ENCODE data around the gene ZFYVE28.
"Not testable (repeated sequence)": the region's sequence is repeated elsewhere in the genome, so short reads cannot be mapped to it uniquely, and the experiment has no call there.

ZFYVE28 gene

DNA sequence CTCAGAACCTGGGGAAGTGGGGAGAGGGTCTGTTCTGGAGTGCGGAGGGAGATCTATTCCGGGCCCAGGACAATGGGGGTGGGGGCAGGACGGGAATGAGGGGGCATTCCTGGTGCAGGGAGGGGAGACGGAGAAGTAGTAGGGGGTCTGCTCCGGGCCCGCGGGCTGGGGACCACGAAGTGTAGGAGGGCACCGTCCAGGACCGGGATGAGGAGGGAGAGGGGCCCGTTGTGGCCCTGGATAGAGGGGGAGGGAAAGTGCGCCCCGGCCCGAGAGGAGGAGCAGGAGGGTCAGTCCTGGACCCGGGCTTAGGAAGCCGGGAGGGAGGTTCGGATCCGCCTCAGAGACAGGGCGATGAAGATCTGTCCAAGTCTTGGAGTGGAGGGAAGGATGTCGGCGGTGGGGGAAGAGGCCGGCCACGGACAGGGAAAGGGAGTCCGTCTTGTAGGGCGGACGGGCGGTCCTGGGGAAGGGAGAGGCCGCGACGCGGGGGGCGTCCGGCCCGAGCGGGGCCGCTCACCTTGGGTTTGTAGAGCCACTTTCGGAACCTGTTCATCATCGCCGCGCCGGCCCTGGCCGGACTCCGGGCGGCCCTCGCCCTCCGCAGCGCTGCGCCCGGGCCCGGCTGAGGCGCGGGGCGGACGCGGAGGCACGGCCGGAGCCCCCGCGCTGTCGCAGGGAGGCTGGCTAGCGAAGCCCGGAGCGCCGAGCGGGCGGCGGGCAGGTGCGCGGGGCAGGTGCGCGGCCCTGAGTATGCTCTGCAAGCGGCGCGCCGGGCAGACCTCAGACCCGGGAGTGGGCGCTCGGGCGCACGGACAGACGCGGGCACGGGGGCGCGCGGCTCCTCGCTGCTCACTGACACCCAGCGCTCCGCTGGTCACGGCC, at the start of gene ZFYVE28:
Gene ZFYVE28, minus strand, starts transcription at position 881 of the 885 bp plus-strand sequence. Its CDS starts 322 bp downstream, at position 559.
- no peak for DNase-seq (ENCODE audit: low read depth in 2 of 2, low spot score in 1 of 2)

DNA sequence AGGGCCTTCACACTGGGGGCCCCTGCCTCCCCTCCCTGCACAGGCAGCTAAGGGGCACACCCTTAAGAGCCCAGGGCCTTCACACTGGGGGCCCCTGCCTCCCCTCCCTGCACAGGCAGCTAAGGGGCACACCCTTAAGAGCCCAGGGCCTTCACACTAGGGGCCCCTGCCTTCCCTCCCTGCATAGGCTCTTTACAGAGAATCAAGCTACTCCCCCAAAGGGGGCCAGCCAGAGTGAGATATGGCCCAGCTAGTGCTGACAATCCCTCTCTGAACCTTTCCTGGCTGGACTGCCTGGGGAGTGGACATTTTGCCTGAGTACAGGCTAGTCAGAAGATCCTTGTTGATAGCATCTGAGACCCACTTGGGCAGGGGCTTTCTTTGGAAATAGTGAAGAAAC, 47.1 kb upstream of the ZFYVE28 start:
- DNase-seq (ENCODE audit: low read depth in 2 of 2, low spot score in 1 of 2) = not testable (repeated sequence)

DNA sequence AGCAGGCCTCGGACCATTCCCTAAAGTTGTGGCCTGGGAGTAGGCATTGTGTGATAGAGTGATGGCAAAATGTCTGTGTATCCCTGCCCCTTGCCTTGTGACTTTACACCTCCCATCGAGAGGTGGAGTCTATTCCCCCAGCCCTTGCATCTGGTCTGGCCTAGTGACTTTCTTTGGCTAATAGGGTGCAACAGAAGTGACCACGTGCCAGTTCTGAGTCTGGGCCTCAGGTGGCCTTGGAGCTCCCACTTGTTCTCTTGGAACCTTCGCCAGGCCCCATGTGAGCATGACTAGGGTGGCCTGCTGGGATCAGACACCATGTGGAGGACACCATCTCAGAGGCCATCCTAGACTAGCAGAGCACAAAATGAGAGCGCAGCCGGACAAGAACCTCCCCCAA, 46.6 kb upstream of the ZFYVE28 start:
- no peak for DNase-seq (ENCODE audit: low read depth in 2 of 2, low spot score in 1 of 2)

DNA sequence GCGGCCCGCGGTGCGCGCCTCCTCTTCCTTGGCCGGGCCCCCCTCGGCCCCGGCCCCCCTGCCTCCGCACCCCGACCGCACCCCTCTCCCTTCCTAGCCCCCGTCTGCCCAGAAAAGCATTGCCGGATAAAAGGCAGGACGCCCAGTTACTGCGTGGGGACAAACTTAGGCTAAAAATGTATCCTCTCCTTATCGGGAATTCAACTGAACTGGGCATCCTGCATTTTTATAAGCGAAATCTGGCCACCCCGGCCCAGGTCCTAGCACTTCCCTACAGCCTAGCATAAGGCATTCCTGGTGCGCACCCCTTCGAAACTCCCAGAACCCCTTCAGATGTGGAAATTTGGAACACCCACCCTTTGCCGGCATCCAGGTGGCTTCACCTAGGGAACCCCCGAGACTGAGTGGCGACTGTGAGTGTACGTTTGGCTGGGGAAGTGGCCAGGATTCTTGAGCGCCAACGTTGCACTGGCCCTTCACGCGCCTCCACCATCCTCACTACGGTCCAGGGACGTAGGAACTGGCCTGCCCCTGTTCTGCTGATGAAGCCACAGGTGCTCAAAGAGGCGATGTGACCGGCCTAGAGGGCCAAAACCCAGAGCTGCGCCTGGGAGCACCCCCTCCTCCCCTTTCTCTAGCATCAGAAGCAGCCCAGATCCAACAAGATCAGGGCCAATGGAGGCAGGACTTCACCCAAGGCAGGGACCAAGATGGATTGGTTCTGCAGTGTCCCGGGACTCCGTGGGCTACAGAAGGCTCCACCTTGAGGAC, 44.7 kb upstream of the ZFYVE28 start:
- no peak for DNase-seq (ENCODE audit: low read depth in 2 of 2, low spot score in 1 of 2)

DNA sequence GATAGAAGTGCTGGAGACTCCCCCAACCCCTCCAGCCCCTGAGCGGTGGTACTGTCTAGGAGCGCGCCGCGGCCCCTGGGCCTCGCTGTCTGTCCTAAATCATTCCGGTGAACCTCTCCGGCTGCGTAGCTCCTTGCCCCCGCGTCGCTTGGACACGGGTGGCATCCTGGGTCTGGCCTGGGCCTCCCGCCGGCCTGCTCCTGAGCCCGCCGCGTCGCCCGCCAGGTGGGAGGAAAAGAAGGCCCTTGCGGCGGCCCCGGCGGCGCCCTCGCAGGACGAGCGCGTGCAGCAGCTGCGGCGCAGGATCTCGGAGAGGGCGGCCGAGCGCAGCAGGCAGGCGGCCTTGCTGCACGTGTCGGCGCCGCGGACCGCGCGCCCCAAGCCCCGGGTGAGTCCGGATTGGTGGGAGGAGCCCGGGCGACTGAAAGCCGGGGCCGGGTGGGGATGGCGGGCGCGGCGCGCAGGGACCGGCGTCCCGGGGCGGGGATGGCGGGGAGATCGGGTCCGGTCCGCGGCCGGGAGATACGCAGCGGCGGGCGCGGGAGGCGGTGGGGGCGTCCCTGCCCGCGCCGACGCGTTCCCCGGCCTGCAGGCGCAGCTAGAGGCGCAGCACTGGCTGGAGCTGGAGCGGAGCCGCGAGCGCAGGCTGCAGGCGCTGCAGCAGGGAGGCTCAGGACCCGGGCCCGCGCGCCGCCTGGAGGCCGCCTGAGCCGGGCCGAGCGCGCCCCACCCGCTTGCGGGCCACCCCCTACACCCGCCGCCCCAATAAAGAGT, 44.0 kb upstream of the ZFYVE28 start:
- peak; percentile 29 to 50 for DNase-seq (ENCODE audit: low read depth in 2 of 2, low spot score in 1 of 2)

DNA sequence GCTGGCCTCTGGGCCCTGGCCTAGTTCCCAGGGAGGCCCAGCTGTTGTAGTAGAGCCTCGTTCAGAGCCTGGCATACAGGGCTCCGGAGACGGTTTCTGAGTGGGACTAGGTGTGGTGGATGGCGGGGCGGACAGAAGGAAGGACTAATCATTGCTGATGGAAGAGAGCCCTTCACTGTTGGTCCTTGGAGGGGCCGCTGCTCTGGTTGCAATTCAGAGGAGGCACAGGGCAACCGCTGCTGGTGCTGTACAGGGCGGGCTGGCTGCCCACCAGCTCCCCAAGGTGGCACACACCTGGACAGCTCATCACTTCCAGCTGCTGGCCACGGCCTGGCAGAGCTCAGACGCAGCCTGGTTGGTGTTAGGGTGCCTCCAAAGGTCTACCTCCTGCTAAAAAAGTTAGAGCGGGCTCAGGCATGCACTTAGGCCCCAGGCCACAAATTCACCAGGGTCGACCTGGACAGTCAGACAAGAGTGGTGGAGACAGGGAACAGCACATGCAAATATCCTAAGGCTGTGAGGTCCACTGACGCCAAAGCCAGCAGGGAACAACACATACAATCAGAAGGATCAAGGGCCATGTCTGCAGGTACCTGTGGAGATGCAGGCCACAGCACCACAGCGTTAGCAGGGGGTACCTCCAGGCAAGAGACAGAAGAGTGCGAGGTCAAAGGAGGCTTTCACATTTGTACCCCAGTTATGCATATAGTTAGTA, 43.0 kb upstream of the ZFYVE28 start:
- no peak for DNase-seq (ENCODE audit: low read depth in 2 of 2, low spot score in 1 of 2)

DNA sequence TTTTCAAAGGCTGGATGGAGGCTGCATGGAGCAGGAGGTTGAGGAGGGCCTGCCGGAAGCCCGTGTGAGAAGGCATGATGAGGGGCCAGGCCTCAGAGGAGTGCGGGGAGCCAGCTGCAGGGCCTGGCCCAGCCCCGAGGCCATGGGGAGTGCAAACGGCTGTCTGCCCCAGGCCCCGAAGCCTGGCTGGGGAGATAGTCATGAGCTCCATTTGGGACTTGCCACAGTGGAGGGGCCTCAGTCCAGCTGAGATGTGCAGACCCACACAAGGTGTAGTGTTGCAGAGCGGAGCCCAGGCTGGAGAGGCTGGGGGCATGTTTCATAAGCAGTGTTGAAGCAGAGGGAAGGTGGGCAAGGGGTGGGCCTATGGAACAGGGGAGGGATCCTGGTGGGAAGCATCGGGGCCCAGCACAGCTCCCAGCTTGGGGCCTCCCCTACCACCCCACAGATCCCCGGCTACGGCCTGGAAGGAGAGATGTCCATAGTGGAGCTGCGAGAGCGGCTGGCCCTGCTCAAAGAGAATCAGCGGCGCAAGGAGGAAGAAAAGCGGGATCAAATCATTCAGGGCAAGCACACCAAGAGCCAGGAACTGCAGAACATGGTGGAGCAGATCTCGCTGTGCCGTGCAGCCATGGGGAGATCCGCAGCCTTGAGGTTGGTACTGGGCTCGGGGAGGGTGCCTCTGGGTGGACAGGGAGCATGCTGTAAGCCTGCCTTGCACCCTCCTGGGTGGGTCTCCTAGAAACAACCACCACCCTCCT, 41.3 kb upstream of the ZFYVE28 start:
- no peak for DNase-seq (ENCODE audit: low read depth in 2 of 2, low spot score in 1 of 2)

DNA sequence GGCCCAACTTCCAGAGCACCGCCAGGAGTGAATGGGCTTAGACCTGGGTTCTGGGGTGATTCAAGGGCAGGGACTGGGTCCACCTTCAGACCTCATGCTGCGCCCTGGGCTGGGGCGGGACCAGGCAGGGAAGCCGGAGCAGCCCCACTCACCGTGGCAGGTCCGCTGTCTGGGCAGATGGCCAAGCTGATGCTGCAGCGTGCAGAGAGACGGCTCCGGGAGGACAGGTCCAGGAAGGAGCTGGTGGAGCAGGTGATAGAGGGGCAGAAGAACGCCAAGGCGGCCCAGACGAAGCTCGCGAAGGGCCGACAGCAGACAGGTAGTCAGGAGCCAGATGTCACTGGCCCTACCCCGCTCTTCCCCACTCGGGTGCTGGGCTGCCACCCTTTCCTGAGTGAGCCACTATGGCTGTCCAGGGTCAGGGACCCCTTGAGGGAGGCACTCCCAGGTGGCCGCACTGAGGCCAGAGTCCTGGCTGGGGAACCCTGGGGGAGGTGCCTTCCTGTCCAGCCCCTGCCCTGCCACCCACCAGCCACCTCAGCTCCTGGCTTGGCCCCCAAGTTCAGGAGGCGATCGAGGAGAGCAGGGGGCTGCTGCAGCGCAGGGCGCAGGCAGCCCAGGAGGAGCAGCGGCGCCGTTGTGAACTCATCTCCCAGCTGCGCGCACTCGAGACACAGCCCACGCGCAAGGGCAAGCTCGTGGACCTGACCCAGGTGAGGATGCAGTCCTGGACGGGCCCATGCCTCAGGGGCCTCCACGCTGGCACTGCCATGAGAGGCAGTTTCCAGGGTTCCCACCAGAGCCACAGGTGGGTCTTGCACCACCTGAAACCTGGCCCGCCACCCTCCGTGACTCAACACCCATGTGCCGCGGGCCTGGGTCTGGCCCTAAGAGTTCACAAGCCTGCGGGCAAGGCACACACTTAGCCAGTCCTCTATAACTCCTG, 40.4 kb upstream of the ZFYVE28 start:
- no peak for DNase-seq (ENCODE audit: low read depth in 2 of 2, low spot score in 1 of 2)

DNA sequence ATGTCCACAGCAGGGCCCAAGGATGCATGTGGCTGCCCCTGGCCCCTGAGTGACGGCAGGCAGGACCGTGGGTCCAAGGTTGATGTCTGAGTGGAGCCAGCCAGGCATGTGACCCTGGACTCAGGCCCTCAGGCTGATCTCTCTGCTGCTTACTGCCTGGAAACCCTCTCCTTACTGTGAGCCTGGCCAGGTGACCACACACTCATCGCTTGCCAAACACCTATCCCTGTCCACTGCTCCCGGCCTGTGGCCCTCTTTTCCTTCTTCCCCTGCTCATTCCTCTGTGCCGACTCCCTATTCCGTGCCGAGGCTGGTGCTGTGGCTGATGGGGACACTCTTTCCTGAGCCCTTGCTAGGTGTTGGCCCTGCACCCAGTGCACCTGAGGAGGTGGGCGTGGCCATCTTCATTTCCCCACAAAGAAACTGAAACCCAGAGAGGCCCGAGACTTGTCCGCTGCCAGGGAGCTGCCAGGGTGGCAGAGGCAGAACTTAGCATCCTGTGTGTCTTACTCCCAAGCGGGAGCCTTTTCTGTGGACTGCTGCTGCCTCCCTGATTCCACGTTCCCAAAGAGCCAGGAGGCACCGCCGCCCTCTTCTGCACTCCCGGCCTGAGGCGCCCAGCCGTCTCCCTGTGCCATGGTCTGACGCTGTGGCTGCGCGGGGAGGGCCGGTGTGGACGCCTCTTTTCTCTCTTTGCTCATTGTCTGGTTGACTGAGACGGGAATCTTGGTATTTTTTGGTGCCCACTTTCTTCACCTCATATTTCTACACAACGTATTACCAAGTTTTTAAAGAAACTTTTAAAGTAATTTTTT, 39.2 kb upstream of the ZFYVE28 start:
- no peak for DNase-seq (ENCODE audit: low read depth in 2 of 2, low spot score in 1 of 2)

DNA sequence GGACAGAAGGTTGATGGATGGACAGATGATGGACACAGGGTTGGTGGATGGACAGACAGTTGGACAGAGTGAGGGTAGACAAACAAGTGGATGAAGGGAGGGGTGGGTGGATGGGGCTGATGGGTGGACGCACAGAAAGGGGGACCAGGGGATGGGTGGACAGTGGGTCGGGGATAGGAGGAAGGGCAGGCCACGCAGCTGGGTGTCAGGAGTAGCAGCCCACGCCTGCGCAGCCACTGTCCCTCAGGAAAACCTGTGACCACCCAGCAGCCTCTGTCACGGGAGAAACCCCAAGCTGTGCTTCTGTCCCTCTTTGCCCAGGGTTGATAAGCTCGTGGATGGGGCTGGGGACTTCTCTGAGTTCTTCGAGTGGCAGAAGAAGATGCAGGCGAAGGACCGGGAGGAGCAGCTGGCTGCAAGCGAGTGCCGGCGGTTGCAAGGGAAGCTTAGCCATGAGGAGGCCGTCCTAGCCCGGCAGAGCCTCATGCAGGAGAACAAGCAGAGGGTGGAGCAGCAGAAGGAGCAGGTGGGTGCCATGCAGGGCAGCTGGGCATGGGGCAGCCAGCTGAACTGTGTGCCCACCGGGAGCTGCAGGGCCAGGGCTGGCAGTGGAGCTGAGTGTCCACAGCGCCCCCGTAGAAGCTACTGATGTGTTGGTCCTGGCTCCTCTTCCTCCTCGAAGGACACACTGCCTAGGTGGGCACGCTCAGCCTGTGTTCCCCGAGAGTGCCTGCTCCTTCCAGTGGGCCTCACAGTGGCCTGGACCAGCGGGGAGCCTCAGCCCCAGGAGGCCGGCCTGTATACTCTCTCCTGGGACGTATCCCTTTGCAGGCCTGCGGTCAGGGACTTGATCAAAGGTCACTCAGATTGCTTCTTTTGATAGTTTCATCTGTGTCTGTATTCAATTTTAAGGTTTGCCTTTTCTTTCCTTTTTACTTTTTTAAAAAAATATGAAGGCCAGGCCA, 33.7 kb upstream of the ZFYVE28 start:
- DNase-seq (ENCODE audit: low read depth in 2 of 2, low spot score in 1 of 2) = no peak

DNA sequence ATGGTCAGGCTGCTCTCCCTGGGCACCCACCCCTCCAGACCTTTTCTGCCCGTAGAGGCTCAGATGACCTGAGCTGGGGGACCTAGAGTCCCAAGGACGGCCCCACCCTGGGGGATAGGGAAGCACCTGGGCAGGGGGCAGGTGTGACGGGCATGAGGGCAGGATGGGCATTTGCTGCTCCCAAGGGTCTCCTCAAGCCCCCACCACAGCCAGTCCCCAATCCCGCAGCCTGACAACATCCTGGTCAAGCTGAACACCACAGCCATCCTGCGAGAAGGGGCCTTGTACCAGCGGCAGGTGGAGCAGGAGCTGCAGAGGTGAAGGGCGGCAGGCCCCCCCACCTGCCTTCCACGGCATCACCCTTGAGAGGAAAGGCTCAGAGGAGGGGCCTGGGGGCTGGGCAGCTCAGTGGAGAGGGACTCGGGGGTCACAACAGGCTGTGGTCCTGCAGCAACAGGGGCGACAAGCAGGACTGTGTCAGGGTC, 32.6 kb upstream of the ZFYVE28 start:
- DNase-seq (ENCODE audit: low read depth in 2 of 2, low spot score in 1 of 2) = no peak

DNA sequence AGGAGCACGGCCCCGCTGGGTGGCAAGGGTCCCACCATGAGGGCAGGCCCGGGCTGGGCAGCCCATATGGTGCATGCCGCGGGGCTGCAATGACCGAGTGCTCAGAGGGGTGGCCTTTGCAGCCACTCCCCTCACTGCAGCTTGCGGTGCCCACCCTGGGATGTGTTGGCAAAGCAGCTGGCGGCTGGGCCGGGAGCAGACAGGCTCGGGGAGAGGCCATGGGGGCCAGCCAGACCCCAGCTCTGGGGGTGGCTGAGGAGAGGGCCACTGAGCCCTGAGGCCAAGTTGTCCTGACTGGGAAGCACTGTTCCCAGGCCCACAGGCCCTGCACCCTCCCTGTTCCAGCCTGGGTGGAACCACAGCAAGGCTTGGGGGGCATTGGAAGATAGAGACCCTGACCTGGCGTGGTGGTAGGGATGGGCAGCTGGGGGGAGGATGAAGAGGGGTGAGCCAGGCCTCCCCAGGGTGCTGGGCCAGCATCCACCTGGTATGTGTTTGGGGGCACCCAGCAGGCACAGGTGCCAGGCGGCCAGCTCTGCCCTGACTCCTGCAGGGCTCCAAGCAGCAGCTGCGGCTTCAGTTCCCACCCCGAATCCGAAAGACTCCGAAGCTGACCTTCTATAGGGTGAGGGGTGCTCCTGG, 32.1 kb upstream of the ZFYVE28 start:
- DNase-seq (ENCODE audit: low read depth in 2 of 2, low spot score in 1 of 2) = no peak

DNA sequence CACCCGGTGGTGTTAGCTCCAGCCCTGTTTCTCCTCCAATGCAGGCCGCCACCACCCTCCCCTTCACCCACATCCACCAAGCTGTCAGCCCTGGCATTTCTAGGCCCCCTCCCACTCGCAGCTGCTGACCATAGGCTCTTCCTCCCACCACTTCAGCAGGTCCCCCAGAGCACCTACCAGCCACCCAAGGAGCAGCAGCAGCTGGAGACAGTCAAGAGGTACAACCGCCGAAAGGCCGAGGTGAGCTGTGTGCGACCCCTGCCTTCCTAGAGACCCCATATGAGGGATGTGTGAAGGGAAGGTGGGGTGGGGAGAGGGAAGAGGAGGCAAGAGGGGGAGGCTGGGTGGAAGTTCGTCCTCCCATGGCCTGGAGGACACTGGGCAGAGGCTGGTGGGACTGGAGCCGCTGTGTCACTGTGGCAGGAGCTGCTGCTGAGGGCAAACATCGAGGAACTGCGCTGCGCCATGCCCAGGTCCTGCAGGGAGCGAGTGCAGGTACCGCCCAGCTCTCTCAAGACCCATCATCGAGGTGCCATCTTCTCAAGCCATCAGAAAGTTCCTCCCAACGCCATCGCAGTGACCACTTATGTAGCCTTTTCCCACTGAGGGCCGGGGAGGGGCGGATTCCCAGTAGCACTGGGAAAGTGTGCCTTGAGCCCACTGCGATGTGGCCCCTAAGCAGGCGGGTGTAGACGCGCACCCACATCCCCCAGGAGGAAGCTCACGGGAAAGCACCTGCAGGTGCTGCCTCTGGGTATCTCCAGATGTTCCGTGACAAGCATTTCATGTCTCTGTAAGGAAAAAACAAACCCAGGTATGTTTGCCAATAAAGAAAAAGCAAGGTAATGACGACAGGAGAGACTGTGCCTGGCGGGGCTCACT, 31.3 kb upstream of the ZFYVE28 start:
- DNase-seq (ENCODE audit: low read depth in 2 of 2, low spot score in 1 of 2) = no peak

DNA sequence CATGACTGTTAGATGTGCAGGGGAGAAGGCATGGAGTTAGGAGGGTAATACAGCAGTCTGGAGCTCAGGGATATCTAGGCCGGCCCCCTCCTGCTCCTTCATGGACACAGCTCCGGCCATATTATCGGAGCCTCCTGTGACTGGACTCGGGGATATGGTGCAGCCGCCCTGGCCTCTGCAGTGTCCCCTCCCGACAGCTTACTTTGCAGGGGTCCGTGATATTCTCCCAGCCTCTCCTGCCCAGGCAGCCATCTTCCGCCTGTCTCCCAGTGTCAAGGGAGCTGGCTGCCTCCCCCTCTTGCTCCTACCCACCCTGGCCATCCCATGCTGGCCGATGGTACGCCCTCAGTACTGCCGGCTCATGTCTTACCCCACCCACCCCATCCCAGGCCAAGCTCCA, 30.6 kb upstream of the ZFYVE28 start:
- DNase-seq (ENCODE audit: low read depth in 2 of 2, low spot score in 1 of 2) = no peak

DNA sequence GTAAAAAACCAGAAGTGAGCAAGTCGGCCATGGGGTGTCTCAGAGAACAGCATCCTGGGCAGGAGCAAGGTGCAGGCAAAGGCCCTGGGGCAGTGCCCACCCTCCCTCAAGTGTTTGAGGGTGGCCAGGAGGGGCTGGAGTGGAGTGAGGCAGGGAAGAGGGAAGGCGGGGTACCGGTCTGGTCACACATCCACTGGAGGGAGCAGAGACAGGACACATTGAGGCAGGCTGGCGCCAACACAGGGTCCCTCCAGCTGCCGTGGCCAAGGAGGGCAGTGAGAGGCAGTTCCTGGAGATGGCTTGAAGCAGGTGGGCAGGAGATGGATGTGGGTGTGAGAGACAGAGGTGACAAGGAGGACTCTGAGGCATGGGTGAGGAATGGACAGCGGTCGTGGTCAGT, 30.1 kb upstream of the ZFYVE28 start:
- DNase-seq (ENCODE audit: low read depth in 2 of 2, low spot score in 1 of 2) = no peak

Data from stimulated activated CD8-positive, alpha-beta memory T cell treated with anti-CD3 and anti-CD28 coated beads, Interleukin-4, amount 100 ng/mL, for 1 hour (primary cell).